ENCODE data around the gene TTC29.
A peak's percentile ranks its signal among the peaks of the same experiment; 100 is the strongest.

The TTC29 gene

GRCh38 chr4:146793727-146794126 lies 151.9 kb downstream of the TTC29 start:
- no peak overlapping the region for H3K27ac ChIP-seq
- TF ChIP-seq, protein P1, sequence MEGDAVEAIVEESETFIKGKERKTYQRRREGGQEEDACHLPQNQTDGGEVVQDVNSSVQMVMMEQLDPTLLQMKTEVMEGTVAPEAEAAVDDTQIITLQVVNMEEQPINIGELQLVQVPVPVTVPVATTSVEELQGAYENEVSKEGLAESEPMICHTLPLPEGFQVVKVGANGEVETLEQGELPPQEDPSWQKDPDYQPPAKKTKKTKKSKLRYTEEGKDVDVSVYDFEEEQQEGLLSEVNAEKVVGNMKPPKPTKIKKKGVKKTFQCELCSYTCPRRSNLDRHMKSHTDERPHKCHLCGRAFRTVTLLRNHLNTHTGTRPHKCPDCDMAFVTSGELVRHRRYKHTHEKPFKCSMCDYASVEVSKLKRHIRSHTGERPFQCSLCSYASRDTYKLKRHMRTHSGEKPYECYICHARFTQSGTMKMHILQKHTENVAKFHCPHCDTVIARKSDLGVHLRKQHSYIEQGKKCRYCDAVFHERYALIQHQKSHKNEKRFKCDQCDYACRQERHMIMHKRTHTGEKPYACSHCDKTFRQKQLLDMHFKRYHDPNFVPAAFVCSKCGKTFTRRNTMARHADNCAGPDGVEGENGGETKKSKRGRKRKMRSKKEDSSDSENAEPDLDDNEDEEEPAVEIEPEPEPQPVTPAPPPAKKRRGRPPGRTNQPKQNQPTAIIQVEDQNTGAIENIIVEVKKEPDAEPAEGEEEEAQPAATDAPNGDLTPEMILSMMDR (conservative IDR thresholded peaks at IDR 0.05): no peak

DNA sequence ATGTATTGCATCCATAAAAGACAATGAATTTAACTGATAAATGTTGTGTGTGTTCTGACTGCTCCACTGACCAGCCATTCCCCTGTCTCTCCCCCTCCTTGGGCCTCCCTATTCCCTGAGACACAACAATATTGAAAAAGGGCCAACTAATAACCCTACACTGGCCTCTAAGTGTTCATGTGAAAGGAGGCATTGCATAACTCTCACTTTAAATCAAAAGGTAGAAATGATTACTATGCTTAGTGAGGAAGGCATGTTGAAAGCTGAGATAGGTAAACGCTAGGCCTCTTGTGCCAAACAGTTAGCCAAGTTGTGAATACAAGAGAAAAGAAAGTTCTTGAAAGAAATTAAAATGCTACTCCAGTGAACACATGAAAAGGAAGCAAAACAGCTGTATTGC lies 154.2 kb downstream of the TTC29 start:
- TF ChIP-seq, protein P1 (conservative IDR thresholded peaks at IDR 0.05): no peak
- no peak overlapping the region for H3K27ac ChIP-seq

DNA sequence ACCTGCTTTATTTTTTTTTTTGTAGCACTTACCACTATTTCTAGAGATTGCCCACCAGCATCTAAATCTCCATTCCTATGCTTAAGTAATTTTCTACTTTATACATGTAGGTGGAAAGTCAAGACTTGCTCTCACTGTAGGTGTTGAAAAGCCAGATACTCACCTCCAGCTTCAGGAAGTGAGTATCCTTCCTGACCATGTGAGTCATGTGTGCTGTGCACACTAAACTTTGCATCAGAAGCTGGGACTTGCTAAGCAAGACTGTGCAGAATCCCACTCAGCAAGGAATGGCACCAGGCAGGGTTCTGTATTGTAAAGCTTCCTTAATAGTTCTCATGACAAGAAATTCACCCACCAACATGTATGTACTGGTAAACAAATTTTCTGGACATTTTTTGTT lies 155.1 kb downstream of the TTC29 start:
- no peak overlapping the region for H3K27ac ChIP-seq
- TF ChIP-seq, protein P1 (conservative IDR thresholded peaks at IDR 0.05): no peak

- no peak overlapping the region for H3K27ac ChIP-seq
- TF ChIP-seq, protein P1 (conservative IDR thresholded peaks at IDR 0.05): no peak
Measured at GRCh38 chr4:146787731-146788130, 157.9 kb downstream of the TTC29 start.

DNA sequence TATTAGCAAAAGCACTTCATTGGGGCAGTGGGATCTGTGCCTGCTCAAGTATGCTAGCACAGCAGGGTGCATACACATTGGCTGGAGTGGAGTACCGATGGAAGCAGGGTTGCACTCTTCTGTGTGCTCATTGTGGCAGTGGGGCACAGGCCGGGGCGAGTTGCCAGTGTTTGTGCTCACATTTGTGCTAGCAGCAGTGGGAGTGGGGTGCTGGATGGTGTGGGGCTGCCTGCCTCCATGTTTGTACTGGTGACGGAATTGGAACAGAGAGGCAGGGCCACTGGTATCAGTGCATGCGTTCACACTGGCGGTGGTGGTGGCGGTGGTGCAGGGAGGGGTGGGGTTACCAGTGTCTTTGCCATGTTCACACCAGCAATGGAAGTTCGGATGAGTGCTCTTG lies 169.0 kb downstream of the TTC29 start:
- TF ChIP-seq, protein P1 (conservative IDR thresholded peaks at IDR 0.05): no peak
- H3K27ac ChIP-seq: no peak overlapping the region

DNA sequence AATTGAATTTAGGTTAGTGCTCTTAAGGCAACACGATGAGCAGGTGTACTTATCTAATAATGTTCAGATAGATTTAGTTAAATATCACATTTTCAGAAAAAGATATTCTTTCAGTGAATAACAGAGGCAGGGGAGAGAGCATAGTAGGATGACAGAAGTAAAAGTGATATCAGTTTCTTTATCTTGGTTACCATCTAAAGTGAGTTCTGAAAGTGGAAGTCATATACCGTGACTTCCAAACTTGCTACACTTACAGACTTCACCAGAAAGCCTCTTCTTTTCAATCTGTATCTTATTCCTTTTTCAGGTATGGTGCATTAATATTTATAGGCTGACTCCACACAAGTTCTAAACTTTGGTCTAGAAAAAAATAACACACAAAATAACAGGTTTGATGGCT lies 182.1 kb downstream of the TTC29 start:
- no peak overlapping the region for H3K27ac ChIP-seq
- TF ChIP-seq, protein P1 (conservative IDR thresholded peaks at IDR 0.05): no peak

DNA sequence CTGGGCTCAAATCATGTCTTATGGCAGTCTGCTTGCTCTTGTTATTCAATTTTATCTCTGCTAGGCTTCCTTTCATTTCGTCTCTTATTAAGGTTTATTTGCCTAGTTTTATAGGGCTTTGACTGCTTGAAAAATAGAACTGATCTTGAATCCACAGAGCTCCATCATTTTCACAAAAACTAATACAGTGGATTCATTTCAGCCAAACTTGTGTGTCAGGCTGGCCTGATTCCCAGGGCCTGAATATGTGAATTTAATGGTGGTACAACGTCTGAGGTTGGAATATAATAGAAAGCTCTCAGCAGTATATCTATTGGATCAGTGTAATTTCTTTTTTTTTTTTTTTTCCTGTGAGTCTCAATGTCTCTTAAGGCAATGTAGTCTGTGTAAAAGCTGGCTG lies 183.6 kb downstream of the TTC29 start:
- TF ChIP-seq, protein P1 (conservative IDR thresholded peaks at IDR 0.05): no peak
- H3K27ac ChIP-seq: peak overlapping the region; percentile 27; the same call in 1 of the 2 replicates

DNA sequence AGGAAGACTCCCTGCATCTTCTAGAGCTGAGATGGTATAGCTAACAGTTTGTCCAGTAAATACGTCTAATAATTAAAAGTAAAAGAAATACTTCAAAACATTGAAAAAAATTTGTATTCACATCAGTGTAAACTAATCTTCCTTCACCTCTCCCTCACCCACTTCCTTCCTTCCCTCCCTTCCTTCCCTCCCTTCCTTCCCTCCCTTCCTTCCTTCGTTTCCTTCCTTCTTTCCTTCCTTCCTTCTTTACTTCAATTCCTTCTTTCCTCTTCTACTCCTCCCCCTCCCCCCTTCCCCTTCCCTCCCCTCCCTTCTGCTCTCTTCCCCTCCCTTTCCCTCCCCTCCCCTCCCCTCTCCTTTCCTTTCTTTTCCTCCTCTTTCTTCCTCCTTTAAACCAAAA lies 203.2 kb downstream of the TTC29 start:
- H3K27ac ChIP-seq: no peak overlapping the region
- TF ChIP-seq, protein P1 (conservative IDR thresholded peaks at IDR 0.05): no peak

Measured in VCaP (cell line).